Measurements from ENCODE around the gene MBP.

Gene MBP

GRCh38 chr18:77141401-77142118 is 9.0 kb upstream of the MBP start:
- Mint-ChIP-seq H3K36me3 (peaks cover 8% of the 10 kb centered on the region), H3K4me3 (no peak overlapping the region), H3K4me1 (peaks cover 54% of the 10 kb centered on the region), H3K9me3 (peaks cover 13% of the 10 kb centered on the region), H3K27ac (peak overlapping the region; percentile 40)
- no peak for ATAC-seq
- DNase-seq (ENCODE audit: low spot score in 2 of 2) = no peak

DNA sequence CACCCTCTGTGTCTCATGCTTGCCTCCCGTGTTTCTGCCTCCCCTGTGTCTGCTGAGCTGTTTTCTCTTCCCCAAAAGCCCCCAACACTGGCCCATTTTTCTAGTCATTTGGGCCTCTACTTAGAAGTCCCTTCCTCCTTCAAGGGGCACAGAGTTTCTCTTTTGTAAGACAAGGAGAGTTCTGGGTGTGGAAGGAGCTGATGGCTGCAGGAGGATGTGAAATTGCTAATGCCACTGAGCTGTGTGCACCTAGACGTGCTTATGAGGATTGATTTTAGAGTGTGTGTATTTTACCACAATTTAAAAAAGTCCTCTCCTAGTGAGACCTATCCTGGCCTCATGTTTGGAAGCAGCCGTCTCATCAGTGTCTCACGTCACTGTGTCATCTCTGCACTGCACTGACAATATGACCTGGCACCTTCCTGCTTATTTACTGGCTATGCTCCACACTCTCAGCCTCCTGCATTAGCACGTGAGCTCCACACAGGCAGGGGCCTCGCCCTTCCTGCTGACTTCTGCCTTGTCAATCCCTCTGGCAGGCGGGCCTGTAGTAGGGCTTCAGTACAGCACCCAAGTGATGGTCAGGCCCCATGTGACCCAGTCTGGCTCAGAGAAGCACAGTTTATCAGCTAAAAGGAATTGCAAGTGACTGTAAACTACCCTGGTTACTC is 8.0 kb upstream of the MBP start:
- no peak overlapping the region for H3K4me3 Mint-ChIP-seq

GRCh38 chr18:77140030-77140429 is 7.4 kb upstream of the MBP start:
- Mint-ChIP-seq H3K27ac (peak overlapping the region; percentile 38), H3K4me1 (peaks cover 45% of the 10 kb centered on the region)

More for the DNA sequence above, 8.0 kb upstream of the MBP start:
- ATAC-seq (peak; percentile 67), DNase-seq (ENCODE audit: low spot score in 2 of 2) (no peak)
- H3K36me3 Mint-ChIP-seq = peaks cover 8% of the 10 kb centered on the region
- H3K9me3 Mint-ChIP-seq = peaks cover 13% of the 10 kb centered on the region
- H3K27ac Mint-ChIP-seq = peak overlapping the region; percentile 38
- peaks cover 49% of the 10 kb centered on the region for H3K4me1 Mint-ChIP-seq

DNA sequence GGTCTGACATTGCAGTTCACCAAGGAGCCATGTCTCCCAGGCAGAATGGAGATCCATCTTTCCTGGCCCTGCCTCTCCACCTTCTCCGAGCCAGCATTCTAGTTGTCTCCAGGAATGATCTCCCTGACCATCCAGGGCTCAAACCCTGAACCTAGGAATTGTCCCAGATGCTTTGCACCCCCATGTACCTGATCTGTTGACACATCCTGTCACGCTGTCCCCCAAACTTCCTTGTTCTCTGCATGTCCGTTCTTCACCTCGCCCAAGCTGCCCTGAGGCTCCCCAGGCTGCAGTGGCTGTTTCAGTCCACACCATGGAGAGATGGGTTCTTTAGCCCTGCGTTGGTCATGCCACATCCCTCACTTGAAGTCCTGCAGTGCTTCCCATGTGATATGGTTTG is 7.0 kb upstream of the MBP start:
- Mint-ChIP-seq H3K4me3 (no peak overlapping the region), H3K36me3 (peaks cover 8% of the 10 kb centered on the region), H3K9me3 (peaks cover 13% of the 10 kb centered on the region), H3K27ac (peak overlapping the region; percentile 38), H3K4me1 (peaks cover 43% of the 10 kb centered on the region)
- DNase-seq (ENCODE audit: low spot score in 2 of 2) = no peak
- ATAC-seq = no peak

More at GRCh38 chr18:77140030-77140429, 7.4 kb upstream of the MBP start:
- Mint-ChIP-seq H3K9me3 (peaks cover 13% of the 10 kb centered on the region), H3K36me3 (peaks cover 8% of the 10 kb centered on the region), H3K4me3 (no peak overlapping the region)
- ATAC-seq = no peak
- DNase-seq (ENCODE audit: low spot score in 2 of 2) = no peak

- ATAC-seq (no peak), DNase-seq (ENCODE audit: low spot score in 2 of 2) (no peak)
- no peak overlapping the region for H3K27ac Mint-ChIP-seq
- peaks cover 14% of the 10 kb centered on the region for H3K36me3 Mint-ChIP-seq
- peaks cover 10% of the 10 kb centered on the region for H3K9me3 Mint-ChIP-seq
- H3K4me3 Mint-ChIP-seq = no peak overlapping the region
- H3K4me1 Mint-ChIP-seq = peaks cover 46% of the 10 kb centered on the region
Observed at GRCh38 chr18:77138270-77138669, 5.7 kb upstream of the MBP start.

GRCh38 chr18:77137851-77138250 is 5.3 kb upstream of the MBP start:
- H3K4me1 Mint-ChIP-seq = peaks cover 48% of the 10 kb centered on the region
- no peak for DNase-seq (ENCODE audit: low spot score in 2 of 2)
- H3K36me3 Mint-ChIP-seq = peaks cover 14% of the 10 kb centered on the region
- peaks cover 9% of the 10 kb centered on the region for H3K9me3 Mint-ChIP-seq
- no peak for ATAC-seq
- H3K27ac Mint-ChIP-seq = no peak overlapping the region
- H3K4me3 Mint-ChIP-seq = no peak overlapping the region

DNA sequence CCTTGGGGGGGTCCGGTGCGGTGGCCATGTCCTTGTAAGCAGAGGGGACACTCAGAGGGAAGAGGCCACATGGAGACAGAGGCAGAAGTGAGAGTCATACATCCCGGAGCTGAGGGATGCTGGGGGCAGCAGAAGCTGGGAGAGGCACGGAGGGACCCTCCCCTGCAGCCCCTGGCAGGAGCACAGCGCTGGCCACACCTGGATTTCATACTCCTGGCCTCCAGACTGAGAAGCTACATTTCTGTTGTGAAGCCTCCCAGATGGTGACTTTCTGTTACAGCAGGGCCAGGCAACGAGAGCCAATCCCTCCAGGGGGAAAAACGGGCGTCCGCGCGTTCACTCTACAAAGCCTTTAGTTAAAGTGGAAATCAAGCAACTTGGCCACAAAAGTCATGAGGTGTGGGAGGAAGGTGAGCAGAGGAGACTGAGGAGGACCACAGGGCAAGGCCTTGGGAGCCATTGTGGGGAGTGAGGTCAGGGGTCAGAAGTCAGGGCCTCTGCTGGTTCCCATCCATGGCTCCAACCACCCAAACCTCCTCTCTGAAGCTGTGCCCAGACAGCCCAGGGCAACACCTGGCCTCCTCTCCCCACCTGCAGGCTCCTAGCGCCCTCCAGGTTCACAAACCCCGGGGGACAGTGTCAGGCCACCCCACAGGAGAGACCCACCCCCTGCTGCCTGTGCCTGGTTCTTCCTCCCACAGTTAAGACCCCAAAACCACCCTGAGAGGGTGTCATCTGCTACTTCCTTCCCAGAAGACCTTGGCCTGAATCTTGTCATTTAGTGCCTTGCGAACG is 4.5 kb upstream of the MBP start:
- DNase-seq (ENCODE audit: low spot score in 2 of 2) (no peak), ATAC-seq (no peak)
- Mint-ChIP-seq H3K4me3 (no peak overlapping the region), H3K36me3 (peaks cover 14% of the 10 kb centered on the region), H3K4me1 (peaks cover 48% of the 10 kb centered on the region), H3K9me3 (peaks cover 2% of the 10 kb centered on the region), H3K27ac (no peak overlapping the region)

DNA sequence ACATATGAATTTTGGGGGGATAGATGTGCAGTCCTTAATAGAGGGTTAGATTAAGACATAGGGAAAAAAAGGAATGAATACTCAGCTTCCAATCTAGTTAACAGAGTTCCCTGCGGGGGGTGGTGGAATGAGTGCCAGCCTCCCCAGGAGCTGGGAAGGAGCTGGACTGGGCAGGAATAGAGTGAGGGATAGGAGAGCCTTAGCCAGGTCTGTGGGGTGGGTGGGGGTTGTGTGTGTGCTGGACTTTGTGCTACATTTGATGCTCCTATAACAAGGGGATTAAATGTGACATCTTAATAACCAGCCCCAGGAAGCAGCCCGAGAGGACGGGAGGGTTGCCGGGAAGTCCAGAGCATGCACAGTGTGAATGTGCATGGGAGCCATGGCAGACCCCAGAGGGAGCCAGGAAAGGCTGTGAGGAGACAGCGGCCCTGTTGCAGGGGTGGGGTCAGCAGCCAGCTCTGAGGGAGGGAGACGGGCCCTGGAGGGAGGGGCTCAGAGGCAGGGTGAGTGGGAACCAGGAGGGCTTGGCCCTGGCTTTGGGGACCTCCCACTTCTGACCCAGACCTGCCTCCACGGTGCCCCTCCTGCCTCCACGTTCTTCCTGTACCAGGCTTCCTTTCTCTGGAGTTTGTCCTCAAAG is 3.6 kb upstream of the MBP start:
- Mint-ChIP-seq H3K4me1 (peaks cover 43% of the 10 kb centered on the region), H3K9me3 (no peaks in the 10 kb centered on the region), H3K36me3 (peaks cover 13% of the 10 kb centered on the region), H3K27ac (no peak overlapping the region), H3K4me3 (no peak overlapping the region)
- no peak for ATAC-seq
- DNase-seq (ENCODE audit: low spot score in 2 of 2) = no peak

DNA sequence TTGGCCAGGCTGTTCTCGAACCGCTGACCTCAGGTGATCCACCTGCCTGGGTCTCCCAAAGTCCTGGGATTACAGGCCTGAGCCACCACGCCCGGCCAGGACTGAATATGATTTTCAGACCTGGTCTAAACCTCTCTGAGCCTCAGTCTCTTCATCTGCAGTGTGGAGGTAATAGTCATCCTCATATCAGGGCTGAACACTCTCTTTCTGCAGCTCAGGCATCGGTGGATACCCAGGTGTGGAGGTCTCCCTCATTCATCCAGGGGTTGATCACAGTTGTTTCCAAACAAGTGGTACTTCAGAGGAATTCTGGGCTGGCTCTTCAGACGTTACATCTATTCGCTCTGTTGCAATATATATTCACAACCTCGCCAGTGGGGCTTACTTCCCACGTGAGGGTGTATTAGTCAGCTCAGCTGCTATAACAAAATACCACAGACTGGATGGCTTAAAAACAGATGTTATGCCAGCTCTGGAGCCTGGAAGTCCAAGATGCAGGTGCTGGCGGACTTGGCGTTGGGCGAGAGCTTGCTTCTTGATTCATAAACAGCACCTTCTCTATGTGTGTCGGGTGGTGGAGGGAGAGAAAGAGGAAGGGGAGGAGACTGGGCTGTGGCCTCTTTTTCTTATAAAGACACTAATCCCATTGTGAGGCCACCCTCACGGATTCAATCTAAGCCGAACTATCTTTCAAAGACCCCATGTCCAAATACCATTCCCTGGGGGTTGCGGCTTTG is 2.9 kb upstream of the MBP start:
- H3K4me3 Mint-ChIP-seq = no peak overlapping the region

DNA sequence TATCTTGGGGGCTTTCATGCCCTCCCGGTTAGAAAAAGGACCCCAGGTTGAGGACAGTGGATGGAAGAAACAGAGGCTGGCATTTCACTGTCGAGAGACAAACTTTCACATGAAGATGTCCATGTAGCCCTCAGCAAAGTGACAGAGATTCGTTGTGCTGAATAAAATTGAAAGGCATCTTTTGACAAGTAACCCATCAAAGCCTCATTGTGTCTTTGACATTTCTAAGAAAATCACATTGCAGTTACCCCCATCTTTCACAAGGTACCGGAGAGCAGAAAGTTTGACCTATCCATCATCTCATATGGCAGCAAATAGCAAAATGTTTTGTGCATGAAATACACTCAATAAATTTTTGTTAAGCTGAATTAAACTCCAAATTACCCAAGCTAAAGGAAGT is 2.0 kb upstream of the MBP start:
- Mint-ChIP-seq H3K4me1 (peaks cover 37% of the 10 kb centered on the region), H3K9me3 (no peaks in the 10 kb centered on the region), H3K36me3 (peaks cover 26% of the 10 kb centered on the region), H3K4me3 (peak overlapping the region; percentile 94), H3K27ac (no peak overlapping the region)
- ATAC-seq (peak; percentile 24), DNase-seq (ENCODE audit: low spot score in 2 of 2) (no peak)

More for the DNA sequence above, 2.9 kb upstream of the MBP start:
- ATAC-seq (no peak), DNase-seq (ENCODE audit: low spot score in 2 of 2) (no peak)
- no peaks in the 10 kb centered on the region for H3K9me3 Mint-ChIP-seq
- no peak overlapping the region for H3K27ac Mint-ChIP-seq
- peaks cover 17% of the 10 kb centered on the region for H3K36me3 Mint-ChIP-seq
- peaks cover 37% of the 10 kb centered on the region for H3K4me1 Mint-ChIP-seq

DNA sequence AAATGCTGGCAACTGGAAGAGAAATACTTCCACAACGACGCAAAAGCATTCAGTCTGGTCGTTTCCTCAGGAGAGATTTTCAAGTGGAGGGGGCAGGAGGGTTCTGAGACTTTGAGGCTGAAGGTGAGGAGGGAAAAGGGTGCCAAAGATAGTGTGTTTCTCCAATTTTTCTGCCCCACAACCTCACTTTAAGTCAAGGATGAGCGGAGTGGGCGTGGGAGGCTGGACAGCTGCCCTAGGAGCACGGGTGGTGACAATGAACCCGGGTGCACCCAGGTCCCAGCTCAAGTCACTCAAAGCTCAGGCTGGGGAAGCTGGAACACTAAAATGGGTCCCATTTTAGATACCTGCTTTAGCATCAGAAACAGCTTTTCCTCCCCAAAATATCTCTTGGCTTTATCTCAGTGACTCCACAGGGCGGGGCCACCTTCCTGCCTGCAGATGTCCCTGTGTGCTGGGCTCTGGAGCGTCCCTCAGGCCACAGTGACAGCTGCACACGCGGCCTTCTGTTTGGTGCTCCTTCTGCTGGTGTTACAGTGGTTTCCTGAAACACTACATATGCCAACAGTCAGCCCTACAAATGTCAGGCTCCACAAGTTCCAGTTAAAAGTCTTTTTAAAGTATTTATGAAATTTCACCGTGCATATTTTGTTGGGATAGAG is 1.4 kb upstream of the MBP start:
- DNase-seq (ENCODE audit: low spot score in 2 of 2) (peak in 1 of 2 donors; percentile 56), ATAC-seq (no peak)
- H3K36me3 Mint-ChIP-seq = peaks cover 32% of the 10 kb centered on the region
- H3K4me1 Mint-ChIP-seq = peaks cover 41% of the 10 kb centered on the region
- no peaks in the 10 kb centered on the region for H3K9me3 Mint-ChIP-seq
- H3K27ac Mint-ChIP-seq = no peak overlapping the region
- peak overlapping the region; percentile 94 for H3K4me3 Mint-ChIP-seq

- H3K36me3 Mint-ChIP-seq = peaks cover 40% of the 10 kb centered on the region
- H3K4me1 Mint-ChIP-seq = peaks cover 48% of the 10 kb centered on the region
- no peak overlapping the region for H3K27ac Mint-ChIP-seq
- no peaks in the 10 kb centered on the region for H3K9me3 Mint-ChIP-seq
- H3K4me3 Mint-ChIP-seq = peak overlapping the region; percentile 94
- DNase-seq (ENCODE audit: low spot score in 2 of 2) (peak in 1 of 2 donors; percentile 54), ATAC-seq (no peak)
Observed at GRCh38 chr18:77133051-77133834, 660 bp upstream of the MBP start.

DNA sequence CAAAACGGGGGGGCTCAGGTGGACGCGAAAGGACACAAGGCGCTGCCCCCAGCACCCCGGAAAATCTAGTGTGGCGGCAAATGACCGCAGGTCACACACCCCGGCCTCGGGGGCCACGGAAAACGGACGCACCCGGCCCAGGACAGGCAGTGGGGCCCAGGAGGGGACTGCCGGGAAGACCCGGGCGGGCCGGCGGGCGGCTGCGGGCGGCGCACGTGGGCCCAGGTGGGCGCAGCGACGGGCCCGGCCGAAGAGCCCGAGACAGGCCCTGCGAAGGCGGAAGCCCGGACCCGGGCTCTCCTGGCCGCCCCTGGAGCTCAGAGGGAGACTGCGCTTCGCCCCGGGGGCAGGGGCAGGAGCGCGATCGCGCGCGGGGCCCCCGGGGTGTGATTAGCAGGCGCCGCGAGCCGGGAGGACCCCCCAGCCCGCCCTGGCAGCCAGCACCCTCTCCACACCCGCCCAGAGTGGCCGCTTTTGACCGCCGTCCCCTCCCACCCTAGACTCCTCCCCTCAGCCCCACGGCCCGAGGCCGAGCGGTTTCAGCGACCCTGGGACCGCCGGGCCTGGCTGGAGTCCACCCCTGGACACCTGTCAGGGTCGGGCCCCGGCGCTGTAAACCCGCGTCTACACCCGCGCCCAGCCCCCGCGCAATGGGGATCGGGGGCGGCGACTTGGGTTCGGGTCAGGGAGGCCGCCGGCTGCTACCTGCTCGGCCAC is 773 bp downstream of the MBP start:
- Mint-ChIP-seq H3K36me3 (peaks cover 54% of the 10 kb centered on the region), H3K9me3 (no peaks in the 10 kb centered on the region), H3K4me3 (peak overlapping the region; percentile 94), H3K4me1 (peaks cover 56% of the 10 kb centered on the region), H3K27ac (peak overlapping the region; percentile 92)
- peak; percentile 62 for ATAC-seq
- peak; percentile 36 to 77 for DNase-seq (ENCODE audit: low spot score in 2 of 2)
